CD4-positive, alpha-beta T cell (primary cell): ENCODE measurements around the gene SLC1A2. TPM values are rescaled to one million over a fixed set of nuclear protein-coding genes. Genes with fewer than 3 reads are reported as not detected.

ENCODE experiments used
- ATAC-seq: fragments of 200-7000 bp; cut with Tn5 transposase; one replicate; pipeline ENCODE4 v1.10.0; 2022; ENCODE audit warnings: mild to moderate bottlenecking; ENCODE audit not compliant: poor library complexity
- CTCF ChIA-PET: fragments of 350-600 bp; sonication (Branson Sonifier 250); formaldehyde crosslinking; loops from one replicate; lab custom pipeline; 2021; ENCODE audit warnings: antibody characterized with exemption, inconsistent platforms; lab: Charles Lee
- POLR2A ChIA-PET: fragments of 350-600 bp; sonication (Branson Sonifier 250); formaldehyde crosslinking; loops from one replicate; lab custom pipeline; 2021; ENCODE audit warnings: antibody characterized with exemption, inconsistent platforms; lab: Charles Lee
- DNase-seq, 14 experiments: peaks; one replicate each; pipeline ENCODE4 v3.0.0-alpha.2; 2013 to 2020; ENCODE audit warnings: mixed read lengths in 2 of 14
- H3K27ac ChIP-seq, 2 donors: one replicate each; pipeline versions ENCODE4 v1.5.1 to v1.7.0; 2013; ENCODE audit warnings: low read length in 2 of 2, low read depth in 1 of 2, mild to moderate bottlenecking in 1 of 2
- H3K27me3 ChIP-seq, 2 experiments: 1 replicate in 1 of 2; 2 replicates in 1 of 2; pipeline versions ENCODE4 v1.6.1 to v1.7.0; 2013; ENCODE audit warnings: low read length in 2 of 2, control low read depth in 1 of 2, mild to moderate bottlenecking in 1 of 2, moderate library complexity in 1 of 2; ENCODE audit not compliant: insufficient read depth in 2 of 2, control insufficient read depth in 1 of 2
- H3K36me3 ChIP-seq: one replicate; pipeline ENCODE4 v1.6.1; 2013; ENCODE audit warnings: low read length, control low read depth; ENCODE audit not compliant: insufficient read depth
- H3K4me1 ChIP-seq: one replicate; pipeline ENCODE4 v1.6.1; 2013; ENCODE audit warnings: low read length, control low read depth; ENCODE audit not compliant: insufficient read depth
- H3K4me3 ChIP-seq: one replicate; pipeline ENCODE4 v1.5.1; 2013; ENCODE audit warnings: mild to moderate bottlenecking, low read length, moderate library complexity
- H3K9me3 ChIP-seq, 2 experiments: 1 replicate in 1 of 2; 2 replicates in 1 of 2; pipeline versions ENCODE4 v1.6.1 to v1.7.0; 2013; ENCODE audit warnings: low read length in 2 of 2, mild to moderate bottlenecking in 2 of 2, control low read depth in 1 of 2, moderate library complexity in 1 of 2; ENCODE audit not compliant: control insufficient read depth in 1 of 2, insufficient read depth in 1 of 2
- H3K27ac Mint-ChIP-seq: one replicate; pipeline ENCODE4 v1.8.0; 2020; ENCODE audit warnings: mixed read lengths
- H3K27me3 Mint-ChIP-seq: one replicate; pipeline ENCODE4 v1.8.0; 2021; ENCODE audit warnings: mixed read lengths
- H3K36me3 Mint-ChIP-seq: one replicate; pipeline ENCODE4 v1.8.0; 2021; ENCODE audit warnings: low read depth, mixed read lengths
- H3K4me1 Mint-ChIP-seq: one replicate; pipeline ENCODE4 v1.8.0; 2021; ENCODE audit warnings: low read depth, mixed read lengths
- H3K4me3 Mint-ChIP-seq: one replicate; pipeline ENCODE4 v1.8.0; 2020; ENCODE audit warnings: mild to moderate bottlenecking, mixed read lengths
- H3K9me3 Mint-ChIP-seq: one replicate; pipeline ENCODE4 v1.8.0; 2020; ENCODE audit warnings: mixed read lengths
- intact Hi-C, 2 experiments: fragments of 100-400 bp; cut with DNase I in 1 of 2; cut with micrococcal nuclease in 1 of 2; formaldehyde crosslinking; loops; one replicate each; pipeline versions ENCODE4 v1.15.1 to v1.9.0; 2023 to 2025; cut with DNase I, micrococcal nuclease
- total RNA-seq, 174 experiments: library from RNA in 2 of 174; stranded (reverse) in 2 of 174; gene quantifications; one replicate each; pipeline ENCODE4 v1.2.3 and lab custom pipeline; 2021 to 2026
- TF ChIP-seq, protein P1 (sequence below): fragments of 200-600 bp; IDR thresholded peaks from one replicate; pipeline ENCODE4 v1.8.0; 2022; ENCODE audit warnings: antibody characterized with exemption, mild to moderate bottlenecking

Gene SLC1A2
- total RNA-seq, 2 experiments from 2014 or later = not detected

DNA sequence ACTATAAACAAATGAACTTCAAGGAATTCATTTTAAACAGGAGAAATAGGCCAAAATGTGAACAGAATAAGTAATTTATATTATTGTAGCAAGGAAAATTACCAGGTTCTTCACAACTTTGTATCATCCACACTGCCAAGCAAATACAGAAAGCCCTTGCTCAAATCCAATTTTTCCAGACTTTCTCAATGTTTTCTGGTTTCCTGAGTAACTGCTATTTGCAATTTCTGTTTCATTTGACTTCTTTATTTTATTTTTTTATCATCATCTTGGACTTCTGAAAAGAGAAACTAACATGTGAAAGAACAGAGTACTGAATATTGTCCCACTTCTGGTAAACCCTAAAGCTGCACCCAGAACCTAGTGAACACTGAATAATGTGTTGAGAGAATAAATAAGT, 61.0 kb downstream of the SLC1A2 start:
- ATAC-seq (no peak), DNase-seq (no peak)
- no peaks in the 10 kb centered on the region for H3K4me1 Mint-ChIP-seq
- no peaks in the 10 kb centered on the region for H3K27me3 Mint-ChIP-seq
- POLR2A ChIA-PET = no interaction called here
- no peaks in the 10 kb centered on the region for H3K9me3 ChIP-seq
- H3K9me3 Mint-ChIP-seq = no peaks in the 10 kb centered on the region
- H3K4me3 Mint-ChIP-seq = no peak overlapping the region
- H3K36me3 Mint-ChIP-seq = no peaks in the 10 kb centered on the region
- no peak overlapping the region for H3K27ac Mint-ChIP-seq
- H3K4me3 ChIP-seq = no peak overlapping the region
- H3K36me3 ChIP-seq = no peaks in the 10 kb centered on the region
- TF ChIP-seq, protein P1, sequence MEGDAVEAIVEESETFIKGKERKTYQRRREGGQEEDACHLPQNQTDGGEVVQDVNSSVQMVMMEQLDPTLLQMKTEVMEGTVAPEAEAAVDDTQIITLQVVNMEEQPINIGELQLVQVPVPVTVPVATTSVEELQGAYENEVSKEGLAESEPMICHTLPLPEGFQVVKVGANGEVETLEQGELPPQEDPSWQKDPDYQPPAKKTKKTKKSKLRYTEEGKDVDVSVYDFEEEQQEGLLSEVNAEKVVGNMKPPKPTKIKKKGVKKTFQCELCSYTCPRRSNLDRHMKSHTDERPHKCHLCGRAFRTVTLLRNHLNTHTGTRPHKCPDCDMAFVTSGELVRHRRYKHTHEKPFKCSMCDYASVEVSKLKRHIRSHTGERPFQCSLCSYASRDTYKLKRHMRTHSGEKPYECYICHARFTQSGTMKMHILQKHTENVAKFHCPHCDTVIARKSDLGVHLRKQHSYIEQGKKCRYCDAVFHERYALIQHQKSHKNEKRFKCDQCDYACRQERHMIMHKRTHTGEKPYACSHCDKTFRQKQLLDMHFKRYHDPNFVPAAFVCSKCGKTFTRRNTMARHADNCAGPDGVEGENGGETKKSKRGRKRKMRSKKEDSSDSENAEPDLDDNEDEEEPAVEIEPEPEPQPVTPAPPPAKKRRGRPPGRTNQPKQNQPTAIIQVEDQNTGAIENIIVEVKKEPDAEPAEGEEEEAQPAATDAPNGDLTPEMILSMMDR = no peak
- CTCF ChIA-PET = no interaction called here
- H3K4me1 ChIP-seq = peaks cover 7% of the 10 kb centered on the region
- intact Hi-C loops = no loop called here
- H3K27ac ChIP-seq = no peak overlapping the region
- no peaks in the 10 kb centered on the region for H3K27me3 ChIP-seq

DNA sequence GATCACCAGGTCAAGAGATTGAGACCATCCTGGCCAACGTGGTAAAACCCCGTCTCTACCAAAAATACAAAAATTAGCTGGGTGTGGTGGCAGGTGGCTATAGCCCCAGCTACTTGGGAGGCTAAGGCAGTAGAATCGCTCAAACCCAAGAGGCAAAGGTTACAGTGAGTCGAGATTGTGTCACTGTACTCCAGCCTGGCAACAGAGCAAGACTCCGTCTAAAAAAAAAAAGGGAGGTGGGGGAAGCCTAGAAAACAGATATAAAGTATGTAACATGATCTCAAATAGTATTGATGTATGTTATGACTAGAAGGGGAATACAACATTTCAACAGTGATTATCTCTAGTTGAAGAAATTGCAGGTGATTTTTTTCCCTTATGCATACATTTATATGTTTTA, 61.4 kb downstream of the SLC1A2 start:
- DNase-seq (no peak), ATAC-seq (no peak)
- peaks cover 3% of the 10 kb centered on the region for H3K4me1 ChIP-seq
- Mint-ChIP-seq H3K4me3 (no peak overlapping the region), H3K27ac (no peak overlapping the region), H3K9me3 (no peaks in the 10 kb centered on the region), H3K36me3 (no peaks in the 10 kb centered on the region), H3K4me1 (no peaks in the 10 kb centered on the region), H3K27me3 (no peaks in the 10 kb centered on the region)
- ChIA-PET CTCF (no interaction called here), POLR2A (no interaction called here)
- H3K9me3 ChIP-seq = no peaks in the 10 kb centered on the region
- H3K36me3 ChIP-seq = no peaks in the 10 kb centered on the region
- H3K27ac ChIP-seq = no peak overlapping the region
- no peak overlapping the region for H3K4me3 ChIP-seq
- intact Hi-C loops = no loop called here
- TF ChIP-seq, protein P1 = no peak
- H3K27me3 ChIP-seq = no peaks in the 10 kb centered on the region

DNA sequence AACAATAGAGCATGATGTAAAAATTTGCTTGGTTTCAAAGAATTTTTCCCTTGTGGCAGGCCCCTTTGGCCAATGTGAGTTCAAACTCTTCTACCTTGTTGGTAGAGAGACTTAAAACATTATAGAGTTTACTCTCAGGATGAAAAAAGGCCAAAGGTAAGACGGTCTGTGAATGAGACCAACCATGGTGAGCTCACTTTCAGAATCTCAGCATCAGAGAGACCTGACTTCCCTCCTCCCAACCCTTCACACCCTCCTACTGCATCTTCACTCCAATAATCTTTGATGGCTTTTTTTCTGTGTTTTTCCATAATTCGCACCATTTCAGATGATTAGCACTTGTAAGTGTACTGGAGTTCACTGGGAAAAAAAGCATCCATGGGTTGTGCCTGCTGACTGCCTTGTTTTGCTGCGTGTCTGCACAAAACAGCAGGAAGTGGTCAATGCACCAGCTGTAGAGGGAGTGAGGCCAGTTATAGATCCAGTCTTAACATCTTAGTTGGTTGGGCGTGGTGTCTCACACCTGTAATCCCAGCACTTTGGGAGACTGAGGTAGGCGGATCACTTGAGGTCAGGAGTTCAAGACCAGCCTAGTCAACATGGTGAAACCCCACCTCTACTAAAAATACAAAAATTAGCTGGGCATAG, 64.1 kb downstream of the SLC1A2 start:
- Histone ChIP-seq H3K27me3 (no peaks in the 10 kb centered on the region), H3K4me3 (no peak overlapping the region), H3K27ac (no peak overlapping the region), H3K36me3 (no peaks in the 10 kb centered on the region), H3K9me3 (no peaks in the 10 kb centered on the region), H3K4me1 (peaks cover 3% of the 10 kb centered on the region)
- TF ChIP-seq, protein P1 = no peak
- no peaks in the 10 kb centered on the region for H3K27me3 Mint-ChIP-seq
- H3K9me3 Mint-ChIP-seq = no peaks in the 10 kb centered on the region
- CTCF ChIA-PET = no interaction called here
- peaks cover 12% of the 10 kb centered on the region for H3K4me1 Mint-ChIP-seq
- intact Hi-C loops = no loop called here
- POLR2A ChIA-PET = interaction anchor here (0.7 kb wide), 1 partner anchor 75 kb away, joined by 3 read pairs; no protein-coding TSS in a partner anchor
- no peak overlapping the region for H3K4me3 Mint-ChIP-seq
- DNase-seq (no peak), ATAC-seq (no peak)
- H3K27ac Mint-ChIP-seq = no peak overlapping the region
- no peaks in the 10 kb centered on the region for H3K36me3 Mint-ChIP-seq
